DMS 273 (cell line): ENCODE measurements around the gene SEMA4A.

ENCODE experiments used
- DNase-seq: peaks from one replicate; lab custom pipeline; 2025; ENCODE audit not compliant: unreplicated experiment; lab: John Stamatoyannopoulos, UW

The SEMA4A gene

GRCh38 chr1:156226116-156226538 is 72.7 kb downstream of the SEMA4A start:
- no peak for DNase-seq

- DNase-seq = no peak
Measured at GRCh38 chr1:156226782-156227181, 73.4 kb downstream of the SEMA4A start.
